Measurements from ENCODE around the gene XXYLT1.

DNA sequence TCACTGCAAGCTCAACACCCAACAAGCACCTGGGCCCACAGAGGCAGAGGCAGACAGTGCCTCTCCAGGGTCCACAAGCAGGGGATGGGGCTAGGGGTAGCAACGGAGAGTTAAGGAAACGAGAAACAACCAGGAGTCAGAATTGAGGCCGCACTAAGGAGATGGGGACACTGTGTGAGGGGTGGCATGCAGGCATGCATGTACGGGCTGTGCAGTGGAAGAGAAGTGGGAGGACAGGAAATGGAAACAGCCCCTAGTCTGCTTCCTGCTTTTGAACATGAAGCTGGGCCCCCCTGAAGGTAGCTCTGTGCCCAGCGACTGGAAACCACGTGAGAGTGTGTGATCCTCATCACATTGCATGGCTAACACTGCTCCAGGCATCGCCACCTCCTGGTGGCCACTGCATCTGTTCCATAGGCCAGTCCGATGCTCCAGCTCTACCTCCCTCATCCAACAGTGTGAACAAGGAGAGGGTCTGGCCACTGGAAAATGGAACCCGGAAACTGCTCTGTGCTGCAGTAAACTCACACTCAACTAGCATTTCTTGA lies 44.0 kb downstream of the XXYLT1 start:
- TF ChIP-seq POLR2A (IDR thresholded peaks at IDR 0.05) (no peak), CTCF (IDR thresholded peaks at IDR 0.05) (no peak)
